Breast epithelium (tissue), 3 donors: ENCODE data around the gene GRIA3.

Experiments
- CTCF ChIP-seq, 3 donors: fragments of 450-650 bp; IDR thresholded peaks; one replicate each; pipeline ENCODE4 v1.5.1; 2016 to 2017; ENCODE audit warnings: antibody characterized with exemption in 3 of 3, mild to moderate bottlenecking in 3 of 3, moderate library complexity in 3 of 3
- POLR2A ChIP-seq: fragments of 450-650 bp; IDR thresholded peaks from one replicate; pipeline ENCODE4 v1.6.1; 2016; ENCODE audit warnings: antibody characterized with exemption, mild to moderate bottlenecking, moderate library complexity

- no peak for TF ChIP-seq CTCF (IDR thresholded peaks at IDR 0.05)
- no peak for TF ChIP-seq POLR2A
These were observed 241.8 kb downstream of the GRIA3 start for GRCh38 chrX:123425904-123426303.
